ENCODE results near the gene AMIGO2.
"Not testable (repeated sequence)": the region's sequence is repeated elsewhere in the genome, so short reads cannot be mapped to it uniquely, and the experiment has no call there.

Gene AMIGO2

GRCh38 chr12:47079468-47079980 lies at the start of gene AMIGO2, which contains the start of gene PCED1B:
TSS of gene AMIGO2 (minus strand) at chr12:47079959. CDS start at chr12:47079002, 957 bp downstream.
TSS of gene PCED1B (plus strand) at chr12:47079621. CDS start at chr12:47235064, 155,443 bp downstream.
- DNase-seq, result peak; percentile 68

- DNase-seq, result no peak
Measured at GRCh38 chr12:47126246-47126645, 46.5 kb upstream of the AMIGO2 start.

- DNase-seq, result no peak
Measured at GRCh38 chr12:47124451-47124850, 44.7 kb upstream of the AMIGO2 start.

GRCh38 chr12:47123730-47124129 lies 44.0 kb upstream of the AMIGO2 start:
- no peak for DNase-seq

- no peak for DNase-seq
Measured at GRCh38 chr12:47122602-47123001, 42.8 kb upstream of the AMIGO2 start.

- no peak for DNase-seq
Measured at GRCh38 chr12:47121146-47121545, 41.4 kb upstream of the AMIGO2 start.

GRCh38 chr12:47120736-47121135 lies 41.0 kb upstream of the AMIGO2 start:
- no peak for DNase-seq

GRCh38 chr12:47117305-47117704 lies 37.5 kb upstream of the AMIGO2 start:
- DNase-seq, result not testable (repeated sequence)

- DNase-seq, result no peak
Measured at GRCh38 chr12:47114481-47114892, 34.7 kb upstream of the AMIGO2 start.

GRCh38 chr12:47112679-47113078 lies 32.9 kb upstream of the AMIGO2 start:
- no peak for DNase-seq

- DNase-seq, result no peak
Measured at GRCh38 chr12:47111854-47112253, 32.1 kb upstream of the AMIGO2 start.

GRCh38 chr12:47111392-47111778 lies 31.6 kb upstream of the AMIGO2 start:
- no peak for DNase-seq

GRCh38 chr12:47110718-47111391 lies 31.1 kb upstream of the AMIGO2 start:
- DNase-seq, result no peak

GRCh38 chr12:47110011-47110541 lies 30.3 kb upstream of the AMIGO2 start:
- peak; percentile 42 for DNase-seq

GRCh38 chr12:47107926-47108325 lies 28.2 kb upstream of the AMIGO2 start:
- DNase-seq, result no peak

- no peak for DNase-seq
Measured at GRCh38 chr12:47107446-47107845, 27.7 kb upstream of the AMIGO2 start.

GRCh38 chr12:47105914-47106674 lies 26.3 kb upstream of the AMIGO2 start:
- peak; percentile 81 for DNase-seq

GRCh38 chr12:47102845-47103651 lies 23.3 kb upstream of the AMIGO2 start:
- DNase-seq, result no peak

- no peak for DNase-seq
Measured at GRCh38 chr12:47102406-47102805, 22.6 kb upstream of the AMIGO2 start.

- DNase-seq, result no peak
Measured at GRCh38 chr12:47100160-47100559, 20.4 kb upstream of the AMIGO2 start.

GRCh38 chr12:47099610-47100009 lies 19.9 kb upstream of the AMIGO2 start:
- no peak for DNase-seq

- DNase-seq, result no peak
Measured at GRCh38 chr12:47098099-47098498, 18.3 kb upstream of the AMIGO2 start.
